GM10847 (cell line): Measurements from ENCODE around the gene PRKCE.

Source experiments
- POLR2A ChIP-seq: IDR thresholded peaks from 2 replicates; pipeline ENCODE4 v1.6.1; 2011; ENCODE audit not compliant: insufficient read length; ENCODE audit errors: extremely low read depth

The PRKCE gene

GRCh38 chr2:46236876-46237859 is 585.7 kb downstream of the PRKCE start:
- no peak for TF ChIP-seq POLR2A
